Measurements from ENCODE around the gene ITGB6. TPM values are rescaled to one million over a fixed set of nuclear protein-coding genes. Genes with fewer than 3 reads are reported as not detected.

The ITGB6 gene
- total and polyA plus RNA-seq, 2 of the 4 experiments (the other 2 are of a cell fraction), result under 0.01 TPM; not detected in 1

DNA sequence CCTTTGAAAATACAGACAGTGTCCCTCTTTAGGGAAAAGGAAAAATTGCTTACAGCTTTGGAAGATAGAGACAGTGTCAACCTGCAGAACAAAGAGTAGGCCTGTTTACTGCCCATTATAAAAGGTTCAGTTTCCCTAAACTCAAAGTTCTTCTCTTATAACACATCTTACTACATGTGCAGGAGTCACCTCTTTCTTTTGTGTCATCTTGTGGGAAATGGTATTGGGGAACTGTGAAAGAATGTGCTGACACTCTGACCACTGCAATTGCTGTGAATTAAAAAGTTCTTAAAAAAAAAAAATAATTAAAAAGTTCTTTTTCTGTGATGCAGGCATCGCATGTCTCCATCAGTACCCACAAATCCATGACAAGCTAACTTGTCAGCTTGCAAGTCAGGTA, 2.9 kb upstream of the ITGB6 start:
- dilution Hi-C loops (cut with HindIII; ENCODE audit: low sequenced_read_pairs, unreplicated experiment), result no loop called here
- no peaks in the 10 kb centered on the region for H3K36me3 ChIP-seq (ENCODE audit: control insufficient read depth, insufficient read depth, low read length)
- no peak overlapping the region for H2AK5ac ChIP-seq (ENCODE audit: low read depth, low read length)
- no peak overlapping the region for H3K4ac ChIP-seq (ENCODE audit: low read depth, low read length)
- peaks cover 24% of the 10 kb centered on the region for H3K9me1 ChIP-seq (ENCODE audit: insufficient read depth, low read length)
- H3K9me3 ChIP-seq (ENCODE audit: control insufficient read depth, insufficient read depth, low read length), result no peaks in the 10 kb centered on the region
- no peak overlapping the region for H2BK15ac ChIP-seq (ENCODE audit: low read depth, low read length)
- no peak overlapping the region for H4K8ac ChIP-seq (ENCODE audit: low read depth in 2 of 2, low read length in 2 of 2)
- no peak overlapping the region for H2BK120ac ChIP-seq (ENCODE audit: low read depth, low read length)
- CTCF ChIA-PET, result interaction anchor here (1.6 kb wide), 1 partner anchor 93 kb away, joined by 5 read pairs; no protein-coding TSS in a partner anchor
- H4K91ac ChIP-seq (ENCODE audit: insufficient read depth, low read depth, low read length), result no peak overlapping the region
- no peaks in the 10 kb centered on the region for H3K27me3 ChIP-seq (ENCODE audit: control insufficient read depth, insufficient read depth, low read length)
- intact Hi-C loops (cut with micrococcal nuclease), result no loop called here
- H3K27ac ChIP-seq (ENCODE audit: insufficient read depth, low read length), result no peak overlapping the region
- no peak overlapping the region for H4K5ac ChIP-seq (ENCODE audit: low read depth, low read length)
- no TSS peak for BruUV-seq (replicated peaks)
- POLR2A ChIA-PET (ENCODE audit: unreplicated experiment), result no interaction called here
- TF ChIP-seq NFE2L2 (IDR thresholded peaks at IDR 0.05; ENCODE audit: low read depth, low read length) (no peak), POLR2A (IDR thresholded peaks at IDR 0.05; ENCODE audit: low read depth, low read length) (no peak), SMC3 (IDR thresholded peaks at IDR 0.05; ENCODE audit: low read depth, low read length) (no peak), CEBPB (IDR thresholded peaks at IDR 0.05; ENCODE audit: low read depth, low read length) (no peak), MAZ (IDR thresholded peaks at IDR 0.05; ENCODE audit: borderline replicate concordance, low read depth, low read length) (no peak), BHLHE40 (IDR thresholded peaks at IDR 0.05; ENCODE audit: low read depth, low read length) (no peak), MAFK (IDR thresholded peaks at IDR 0.05; ENCODE audit: low read depth, low read length) (no peak), FOS (IDR thresholded peaks at IDR 0.05; ENCODE audit: low read depth, low read length) (no peak), CHD1 (IDR thresholded peaks at IDR 0.05; ENCODE audit: low read depth, low read length) (no peak)
- TF ChIP-seq, protein P1, sequence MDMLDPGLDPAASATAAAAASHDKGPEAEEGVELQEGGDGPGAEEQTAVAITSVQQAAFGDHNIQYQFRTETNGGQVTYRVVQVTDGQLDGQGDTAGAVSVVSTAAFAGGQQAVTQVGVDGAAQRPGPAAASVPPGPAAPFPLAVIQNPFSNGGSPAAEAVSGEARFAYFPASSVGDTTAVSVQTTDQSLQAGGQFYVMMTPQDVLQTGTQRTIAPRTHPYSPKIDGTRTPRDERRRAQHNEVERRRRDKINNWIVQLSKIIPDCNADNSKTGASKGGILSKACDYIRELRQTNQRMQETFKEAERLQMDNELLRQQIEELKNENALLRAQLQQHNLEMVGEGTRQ (IDR thresholded peaks at IDR 0.05; ENCODE audit: low read depth, low read length), result no peak
- TF ChIP-seq, protein P2, sequence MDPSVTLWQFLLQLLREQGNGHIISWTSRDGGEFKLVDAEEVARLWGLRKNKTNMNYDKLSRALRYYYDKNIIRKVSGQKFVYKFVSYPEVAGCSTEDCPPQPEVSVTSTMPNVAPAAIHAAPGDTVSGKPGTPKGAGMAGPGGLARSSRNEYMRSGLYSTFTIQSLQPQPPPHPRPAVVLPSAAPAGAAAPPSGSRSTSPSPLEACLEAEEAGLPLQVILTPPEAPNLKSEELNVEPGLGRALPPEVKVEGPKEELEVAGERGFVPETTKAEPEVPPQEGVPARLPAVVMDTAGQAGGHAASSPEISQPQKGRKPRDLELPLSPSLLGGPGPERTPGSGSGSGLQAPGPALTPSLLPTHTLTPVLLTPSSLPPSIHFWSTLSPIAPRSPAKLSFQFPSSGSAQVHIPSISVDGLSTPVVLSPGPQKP (IDR thresholded peaks at IDR 0.05; ENCODE audit: borderline replicate concordance, low read depth, low read length), result no peak
- no peak overlapping the region for H2AK9ac ChIP-seq (replicated peaks; ENCODE audit: low read depth, low read length, poor library complexity)
- no peak overlapping the region for H3K18ac ChIP-seq (ENCODE audit: low read depth, low read length)
- in situ Hi-C loops (cut with MboI; ENCODE audit: low sequenced_read_pairs), result no loop called here
- H3K23ac ChIP-seq (ENCODE audit: low read depth, low read length), result no peak overlapping the region
- no peak overlapping the region for H2BK5ac ChIP-seq (ENCODE audit: low read depth, low read length, poor library complexity, severe bottlenecking)
- H3K4me3 ChIP-seq (ENCODE audit: insufficient read depth, low read depth, low read length), result no peak overlapping the region
- no peak overlapping the region for H3K4me2 ChIP-seq (ENCODE audit: low read depth, low read length)
- peaks cover 21% of the 10 kb centered on the region for H3K4me1 ChIP-seq (ENCODE audit: control insufficient read depth, insufficient read depth, low read length)
- H2BK20ac ChIP-seq (ENCODE audit: low read depth, low read length), result no peak overlapping the region
- no CpG with 5 or more reads among the region's 1 CpG for WGBS, 2 experiments (ENCODE audit: extremely low coverage in 2 of 2, insufficient read length in 1 of 2)
- no peak overlapping the region for H2AFZ ChIP-seq (replicated peaks; ENCODE audit: low read length, poor library complexity)
- H4K20me1 ChIP-seq (ENCODE audit: insufficient read depth, low read length), result no peaks in the 10 kb centered on the region
- no peak overlapping the region for H3K56ac ChIP-seq (ENCODE audit: extremely low read depth, insufficient read depth, low read length)
- H3K79me1 ChIP-seq (ENCODE audit: low read depth in 1 of 2, low read length in 2 of 2), result 0 out of 4 replicates have a peak, but pooled peaks cover 0 to 7% of the 10 kb centered on the region in 2 experiments
- no peak for DNase-seq
- no peak for ATAC-seq (ENCODE audit: low read depth)
- no peak overlapping the region for H3K9ac ChIP-seq (ENCODE audit: low read depth, low read length)
- H3K14ac ChIP-seq (replicated peaks; ENCODE audit: low read depth, low read length), result no peak overlapping the region
